ENCODE data around the gene HDHD5. TPM values are rescaled to one million over a fixed set of nuclear protein-coding genes. Genes with fewer than 3 reads are reported as not detected.

HDHD5 gene
- total RNA-seq, 4 donors from 2014 or later = 7.4 to 43.0 (median 28.9) TPM

GRCh38 chr22:17138513-17138912 lies 20.6 kb downstream of the HDHD5 start:
- no peak for DNase-seq
- Histone ChIP-seq H3K4me3 (no peak overlapping the region), H3K36me3 (no peaks in the 10 kb centered on the region), H3K27ac (no peak overlapping the region), H3K4me1 (no peaks in the 10 kb centered on the region), H3K27me3 (no peaks in the 10 kb centered on the region), H3K9me3 (no peaks in the 10 kb centered on the region)
- intact Hi-C loops (cut with DNase I; ENCODE audit: low total_unique reads) = no loop called here
- TF ChIP-seq CTCF (IDR thresholded peaks at IDR 0.05) (no peak), POLR2A (IDR thresholded peaks at IDR 0.05) (no peak)

GRCh38 chr22:17137861-17138425 lies 21.1 kb downstream of the HDHD5 start:
- Histone ChIP-seq H3K27ac (no peak overlapping the region), H3K4me3 (no peak overlapping the region), H3K9me3 (no peaks in the 10 kb centered on the region), H3K27me3 (no peaks in the 10 kb centered on the region), H3K4me1 (no peaks in the 10 kb centered on the region), H3K36me3 (no peaks in the 10 kb centered on the region)
- intact Hi-C loops (cut with DNase I; ENCODE audit: low total_unique reads) = no loop called here
- no peak for DNase-seq
- TF ChIP-seq CTCF (IDR thresholded peaks at IDR 0.05) (no peak), POLR2A (IDR thresholded peaks at IDR 0.05) (no peak)

- Histone ChIP-seq H3K4me3 (no peak overlapping the region), H3K9me3 (no peaks in the 10 kb centered on the region), H3K36me3 (no peaks in the 10 kb centered on the region), H3K4me1 (no peaks in the 10 kb centered on the region), H3K27me3 (no peaks in the 10 kb centered on the region), H3K27ac (no peak overlapping the region)
- TF ChIP-seq POLR2A (IDR thresholded peaks at IDR 0.05) = no peak
- no peak for TF ChIP-seq CTCF (IDR thresholded peaks at IDR 0.05)
- intact Hi-C loops (cut with DNase I; ENCODE audit: low total_unique reads) = no loop called here
- no peak for DNase-seq
Measured at GRCh38 chr22:17137170-17137569, 21.9 kb downstream of the HDHD5 start.

DNA sequence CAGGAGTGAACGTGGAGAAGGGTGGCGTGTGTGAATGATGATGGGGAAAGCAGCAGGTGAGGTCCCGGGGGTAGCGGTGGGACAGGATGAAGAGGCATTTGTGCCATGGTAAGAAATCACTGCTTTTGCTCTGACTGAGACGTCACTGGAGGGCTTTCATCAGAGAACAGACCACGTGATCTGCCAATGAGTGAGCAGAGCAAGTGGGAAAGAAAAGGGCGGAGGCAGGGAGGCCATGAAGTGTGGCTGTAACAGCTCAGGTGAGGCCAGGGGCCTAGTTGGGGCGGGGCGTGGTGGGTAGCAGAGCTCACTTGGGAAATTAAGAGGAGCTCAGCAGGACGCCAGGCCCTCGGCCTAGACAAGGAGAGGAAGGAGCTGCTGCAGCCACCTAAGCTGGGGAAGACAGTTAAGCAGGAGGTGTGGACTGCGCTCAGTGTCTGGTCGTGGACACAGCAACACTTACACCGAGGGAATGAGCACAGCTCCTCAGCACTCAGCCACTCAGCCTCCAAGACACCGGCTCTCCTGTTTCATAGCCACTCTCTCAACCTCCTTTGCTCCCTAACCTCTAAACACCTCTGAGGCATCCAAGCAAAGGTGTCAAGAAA lies 23.8 kb downstream of the HDHD5 start:
- intact Hi-C loops (cut with DNase I; ENCODE audit: low total_unique reads) = no loop called here
- H3K27ac ChIP-seq = no peak overlapping the region
- no peaks in the 10 kb centered on the region for H3K9me3 ChIP-seq
- no peak for DNase-seq
- no peaks in the 10 kb centered on the region for H3K36me3 ChIP-seq
- no peaks in the 10 kb centered on the region for H3K4me1 ChIP-seq
- H3K4me3 ChIP-seq = no peak overlapping the region
- TF ChIP-seq POLR2A (IDR thresholded peaks at IDR 0.05) (no peak), CTCF (IDR thresholded peaks at IDR 0.05) (no peak)
- H3K27me3 ChIP-seq = no peaks in the 10 kb centered on the region

DNA sequence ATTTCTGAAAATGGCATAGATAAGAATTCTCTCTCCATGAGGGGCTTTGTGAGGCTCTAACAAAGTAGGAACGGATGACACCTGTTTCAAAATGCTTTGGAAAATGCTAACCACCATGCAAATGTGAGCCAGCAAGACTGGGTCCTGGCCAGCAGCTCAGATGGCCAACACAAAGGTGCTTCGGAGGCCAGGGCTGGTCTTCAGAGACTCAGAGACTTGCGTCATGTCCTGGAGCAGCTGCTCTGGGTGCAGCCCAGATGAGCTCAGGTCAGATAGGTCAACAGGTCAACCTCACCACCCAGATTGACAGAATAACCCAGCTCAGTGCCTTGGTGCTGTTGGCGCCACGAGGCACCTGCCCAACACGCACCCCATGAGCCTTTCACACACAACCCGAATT lies 25.9 kb downstream of the HDHD5 start:
- no peak overlapping the region for H3K27ac ChIP-seq
- no peaks in the 10 kb centered on the region for H3K4me1 ChIP-seq
- H3K4me3 ChIP-seq = no peak overlapping the region
- H3K36me3 ChIP-seq = no peaks in the 10 kb centered on the region
- intact Hi-C loops (cut with DNase I; ENCODE audit: low total_unique reads) = no loop called here
- no peaks in the 10 kb centered on the region for H3K27me3 ChIP-seq
- no peaks in the 10 kb centered on the region for H3K9me3 ChIP-seq
- DNase-seq = no peak
- TF ChIP-seq POLR2A (IDR thresholded peaks at IDR 0.05) (no peak), CTCF (IDR thresholded peaks at IDR 0.05) (no peak)

Measured in uterus (tissue), 4 donors.